GM23248 (cell line): Measurements from ENCODE around the gene NT5DC3.

Source experiments
- EZH2 ChIP-seq: fragments of 200-600 bp; sonication (generic); IDR thresholded peaks from 2 replicates; pipeline ENCODE4 v1.6.1; 2018; ENCODE audit warnings: antibody characterized with exemption, mild to moderate bottlenecking; ENCODE audit not compliant: insufficient read depth, poor library complexity, severe bottlenecking
- EZH2phosphoT487 ChIP-seq: fragments of 200-600 bp; sonication (generic); IDR thresholded peaks from 2 replicates; pipeline ENCODE4 v1.6.1; 2018; ENCODE audit warnings: antibody characterized with exemption, moderate library complexity, mild to moderate bottlenecking, low read depth; ENCODE audit not compliant: insufficient read depth

- TF ChIP-seq EZH2 (no peak), EZH2phosphoT487 (no peak)
Measured at GRCh38 chr12:103736572-103736971, 104.5 kb downstream of the NT5DC3 start.
